OCI-LY3 (cell line): ENCODE measurements around the gene PCSK5.

Experiments used
- CTCF ChIP-seq: fragments of 200-600, 300-600 bp; sonication (generic); IDR thresholded peaks from 2 replicates; pipeline ENCODE4 v1.5.1; 2014; ENCODE audit warnings: antibody characterized with exemption, low read length, low read depth
- EZH2phosphoT487 ChIP-seq: fragments of 200-600 bp; shearing (Covaris generic); IDR thresholded peaks from 2 replicates; pipeline ENCODE4 v1.6.1; 2018; ENCODE audit warnings: antibody characterized with exemption, mixed run types, low read depth

- TF ChIP-seq CTCF = no peak
- no peak for TF ChIP-seq EZH2phosphoT487
Observed at GRCh38 chr9:76221423-76221822, 330.9 kb downstream of the PCSK5 start.
